ENCODE data around the gene TBC1D16.
A peak's percentile ranks its signal among the peaks of the same experiment; 100 is the strongest.
"Not testable (repeated sequence)": the region's sequence is repeated elsewhere in the genome, so short reads cannot be mapped to it uniquely, and the experiment has no call there.

Gene TBC1D16

DNA sequence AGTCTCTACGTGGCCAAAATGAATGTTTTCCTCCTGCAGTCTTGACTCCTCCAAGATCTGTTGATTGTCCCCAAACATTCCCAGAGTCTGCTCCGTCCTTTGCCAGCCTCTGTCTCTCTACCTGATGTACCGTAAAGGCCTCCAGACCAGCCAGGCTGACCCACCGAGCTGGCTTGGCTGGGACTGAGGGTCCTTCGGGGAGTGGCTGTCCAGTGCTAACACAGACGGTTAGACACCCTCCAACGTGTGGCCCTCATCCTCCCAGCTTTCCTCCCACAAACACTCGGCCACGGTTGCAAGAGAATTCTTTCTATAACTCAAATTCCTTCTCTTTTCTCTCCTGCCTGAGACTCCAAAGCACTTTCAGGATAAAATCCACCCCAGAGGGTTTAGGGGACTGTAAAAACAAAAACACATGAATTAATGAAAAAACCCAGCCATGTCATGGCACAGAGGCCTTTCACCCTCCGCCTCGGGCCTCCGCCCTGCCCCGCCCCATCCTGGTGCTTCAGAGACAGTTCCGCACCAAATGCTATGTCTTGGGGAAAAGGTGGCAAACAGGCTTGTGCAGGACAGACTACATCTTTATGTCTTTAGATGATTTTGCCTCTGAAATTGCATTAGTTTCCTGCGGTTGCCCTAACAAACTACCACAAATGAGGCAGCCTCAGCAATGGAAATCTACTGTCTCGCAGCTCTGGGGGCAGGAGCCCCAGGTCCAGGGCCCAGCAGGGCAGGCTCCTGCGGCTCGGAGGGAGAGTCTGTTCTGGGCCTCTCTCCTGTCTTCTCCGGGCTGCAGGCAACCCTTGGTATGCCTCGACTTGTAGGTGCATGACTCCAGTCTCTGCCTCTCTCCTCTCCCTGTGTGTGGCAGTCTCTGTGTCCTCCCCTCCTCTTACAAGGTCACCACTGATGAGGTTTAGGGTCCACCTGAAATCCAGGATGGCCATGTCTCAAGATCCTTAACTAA, 124.0 kb downstream of the TBC1D16 start:
- no peak for DNase-seq

DNA sequence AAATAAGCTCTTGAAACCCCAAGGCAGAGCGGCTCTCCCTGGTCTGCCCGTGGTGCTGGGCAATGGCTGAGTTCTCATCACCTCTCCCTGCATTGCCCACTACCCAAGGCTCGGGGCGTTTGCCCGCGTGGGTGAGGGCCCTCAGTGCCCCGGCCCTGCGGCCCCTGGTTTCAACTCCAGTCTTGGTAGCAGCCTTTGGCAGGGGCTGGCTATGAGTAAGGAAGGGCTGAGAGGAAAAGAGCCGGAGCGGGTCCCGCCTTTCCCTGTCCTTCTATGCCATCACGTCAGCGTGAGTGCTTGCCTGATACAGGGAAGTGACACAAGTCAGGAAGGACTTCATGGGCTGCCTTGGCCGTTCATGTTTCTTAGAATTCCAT, 124.7 kb downstream of the TBC1D16 start:
- DNase-seq, result no peak

DNA sequence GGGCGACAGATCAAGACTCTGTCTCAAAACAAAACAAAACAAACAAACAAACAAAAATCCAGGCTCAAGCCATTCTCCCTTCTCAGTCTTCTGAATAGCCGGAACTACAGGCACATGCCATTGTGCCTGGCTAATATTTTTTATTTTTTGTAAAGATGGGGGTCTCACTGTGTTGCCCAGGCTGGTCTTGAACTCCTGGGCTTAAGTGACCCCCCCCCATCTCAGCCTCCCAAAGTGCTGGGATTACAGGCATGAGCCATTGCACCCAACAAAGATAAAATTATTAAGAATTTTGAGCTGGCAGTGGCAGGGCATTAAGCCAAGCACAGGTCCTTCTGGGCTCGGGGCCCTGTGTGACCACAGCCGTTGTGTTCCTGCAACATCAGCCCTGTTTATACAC, 126.6 kb downstream of the TBC1D16 start:
- no peak for DNase-seq

DNA sequence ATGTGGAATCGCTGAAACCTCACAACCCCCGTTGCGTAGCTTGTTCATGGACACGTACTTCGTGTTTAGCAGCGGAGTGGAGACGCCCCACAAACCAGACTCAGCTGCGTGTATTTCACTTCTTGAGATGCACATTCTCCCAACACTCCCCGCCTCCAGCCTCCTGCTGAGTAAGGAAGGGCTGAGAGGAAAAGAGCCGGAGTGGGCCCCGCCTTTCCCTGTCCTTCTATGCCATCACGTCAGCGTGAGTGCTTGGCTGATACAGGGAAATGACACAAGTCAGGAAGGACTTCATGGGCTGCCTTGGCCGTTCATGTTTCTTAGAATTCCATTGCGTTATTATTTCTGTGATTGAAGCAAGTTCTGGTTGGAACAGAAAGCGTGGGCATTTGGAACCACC, 127.8 kb downstream of the TBC1D16 start:
- DNase-seq, result no peak

DNA sequence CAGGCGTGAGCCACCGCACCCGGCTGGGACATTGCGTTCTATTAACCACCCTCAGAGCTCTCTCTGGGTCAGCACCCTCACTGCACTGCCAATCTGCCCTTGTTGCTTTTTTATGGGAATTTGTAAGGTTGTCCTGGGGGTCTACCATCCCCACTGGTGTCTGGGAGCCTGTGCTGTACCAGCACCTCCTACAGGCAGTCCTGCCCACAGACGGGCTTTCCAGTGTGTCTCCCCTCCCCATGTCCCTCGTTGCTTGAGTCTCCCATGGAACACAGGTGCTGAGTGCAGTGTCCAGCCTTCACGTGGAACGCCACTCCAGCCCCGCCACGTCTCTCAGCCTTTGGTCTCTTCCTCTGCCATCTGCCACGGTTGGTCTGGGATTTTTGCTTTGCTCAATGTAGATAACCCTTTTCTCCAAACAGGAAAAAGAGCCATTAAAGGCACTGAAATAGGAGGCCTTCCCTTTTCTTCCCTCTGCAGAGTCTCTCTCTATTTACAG, 128.4 kb downstream of the TBC1D16 start:
- DNase-seq, result no peak

DNA sequence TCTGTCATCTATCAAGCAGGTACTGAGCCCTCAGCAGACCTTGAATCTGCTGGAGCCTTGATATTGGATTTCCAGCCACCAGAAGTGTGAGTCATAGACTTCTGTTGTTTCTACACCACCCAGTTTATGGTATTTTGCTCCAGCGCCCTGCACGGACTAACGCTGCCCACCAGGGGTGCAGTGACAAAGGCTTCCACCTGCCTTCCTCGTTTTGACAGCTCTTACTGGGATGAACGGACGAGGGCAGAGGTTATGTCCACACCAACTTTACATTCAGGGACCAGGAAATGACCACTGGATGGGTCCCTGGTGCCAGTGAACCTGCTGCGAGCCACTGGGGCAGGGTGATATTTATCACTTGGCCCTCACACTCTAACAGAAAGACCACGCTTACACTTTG, 129.8 kb downstream of the TBC1D16 start:
- DNase-seq, result no peak

DNA sequence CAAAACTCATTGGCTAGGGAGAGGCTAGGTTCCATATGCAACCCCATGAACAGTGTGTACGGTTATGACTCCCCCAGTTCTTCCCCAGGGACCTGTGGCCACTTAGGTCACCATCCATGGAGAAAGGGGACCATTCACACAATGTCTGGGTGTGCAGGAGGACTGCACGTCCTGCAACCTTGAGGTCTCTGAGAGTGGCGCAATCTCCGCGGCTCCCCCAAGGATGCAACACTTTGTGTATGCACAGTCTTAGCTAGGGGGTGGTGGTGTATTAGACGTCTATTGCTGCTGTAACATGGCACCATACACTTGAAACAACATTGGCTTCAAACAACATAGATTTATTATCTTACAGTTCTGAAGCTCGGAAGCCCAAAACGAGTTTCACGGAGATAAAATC, 130.8 kb downstream of the TBC1D16 start:
- DNase-seq, result no peak

DNA sequence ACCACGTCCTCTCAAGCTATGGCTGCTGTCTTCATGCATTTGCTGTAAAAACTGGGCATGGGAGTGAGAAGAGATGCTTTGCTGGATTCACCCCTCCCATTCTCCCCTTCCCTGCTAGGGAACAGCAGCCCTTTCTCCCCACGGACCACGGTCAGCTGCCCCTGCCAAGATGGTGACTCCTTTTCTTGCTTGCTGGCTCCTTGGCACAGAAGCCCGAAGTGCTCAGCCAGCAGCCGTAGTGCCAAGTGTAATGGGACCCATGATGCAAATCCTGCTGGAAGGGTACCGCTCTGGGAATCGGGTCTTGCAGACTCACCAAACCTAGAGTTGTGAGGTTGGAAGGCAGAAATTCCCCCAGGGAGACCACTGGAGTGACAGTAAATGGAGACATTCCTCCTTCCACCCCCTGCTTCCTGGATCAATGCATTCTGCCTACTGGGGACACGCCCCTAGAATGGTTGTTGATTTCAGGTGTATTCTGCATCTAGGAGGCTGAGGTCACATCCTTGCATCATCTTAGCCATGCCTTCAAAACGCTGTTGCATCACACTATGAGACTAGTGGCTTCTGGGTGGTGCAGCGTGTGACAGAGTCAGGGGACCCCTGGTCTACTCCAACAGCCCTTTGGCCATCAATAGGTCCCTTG, 133.4 kb downstream of the TBC1D16 start:
- no peak for DNase-seq

DNA sequence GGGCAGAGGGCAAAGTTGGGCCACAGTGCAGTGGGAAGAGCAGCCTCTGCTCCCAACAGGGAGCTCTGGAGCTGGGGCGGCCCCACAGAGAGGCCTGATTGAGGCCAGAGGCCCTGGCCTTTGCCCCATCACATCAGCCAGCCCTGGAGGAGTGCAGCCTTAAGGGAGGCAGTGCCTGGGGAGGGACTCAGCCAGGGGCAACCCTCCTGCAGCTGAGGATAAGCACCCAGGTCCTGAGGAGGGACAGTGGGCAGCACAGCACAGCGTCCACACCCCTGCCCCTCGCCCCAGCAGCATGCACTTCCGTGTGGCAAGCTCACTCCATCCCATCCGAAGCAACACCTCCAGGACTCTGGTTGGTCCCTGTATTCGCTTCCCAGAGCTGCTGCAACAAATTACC, 134.5 kb downstream of the TBC1D16 start:
- no peak for DNase-seq

DNA sequence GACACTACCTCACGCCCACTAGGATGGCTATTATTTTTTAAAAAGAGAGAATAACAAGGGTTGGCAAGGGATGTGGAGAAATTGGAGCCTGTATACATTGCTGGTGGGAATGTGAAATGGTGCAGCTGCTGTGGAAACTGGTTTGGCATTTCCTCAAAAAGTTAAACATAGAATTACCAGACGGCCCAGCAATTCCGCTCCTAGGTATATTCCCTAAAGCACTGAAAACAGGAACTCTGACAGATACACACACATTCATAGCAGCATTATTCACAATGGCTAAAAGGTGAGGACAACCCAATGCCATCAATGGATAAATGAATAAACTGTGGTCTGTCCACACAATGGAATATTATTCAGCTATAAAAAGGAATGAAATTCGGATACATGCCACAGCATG, 136.1 kb downstream of the TBC1D16 start:
- DNase-seq, result no peak

DNA sequence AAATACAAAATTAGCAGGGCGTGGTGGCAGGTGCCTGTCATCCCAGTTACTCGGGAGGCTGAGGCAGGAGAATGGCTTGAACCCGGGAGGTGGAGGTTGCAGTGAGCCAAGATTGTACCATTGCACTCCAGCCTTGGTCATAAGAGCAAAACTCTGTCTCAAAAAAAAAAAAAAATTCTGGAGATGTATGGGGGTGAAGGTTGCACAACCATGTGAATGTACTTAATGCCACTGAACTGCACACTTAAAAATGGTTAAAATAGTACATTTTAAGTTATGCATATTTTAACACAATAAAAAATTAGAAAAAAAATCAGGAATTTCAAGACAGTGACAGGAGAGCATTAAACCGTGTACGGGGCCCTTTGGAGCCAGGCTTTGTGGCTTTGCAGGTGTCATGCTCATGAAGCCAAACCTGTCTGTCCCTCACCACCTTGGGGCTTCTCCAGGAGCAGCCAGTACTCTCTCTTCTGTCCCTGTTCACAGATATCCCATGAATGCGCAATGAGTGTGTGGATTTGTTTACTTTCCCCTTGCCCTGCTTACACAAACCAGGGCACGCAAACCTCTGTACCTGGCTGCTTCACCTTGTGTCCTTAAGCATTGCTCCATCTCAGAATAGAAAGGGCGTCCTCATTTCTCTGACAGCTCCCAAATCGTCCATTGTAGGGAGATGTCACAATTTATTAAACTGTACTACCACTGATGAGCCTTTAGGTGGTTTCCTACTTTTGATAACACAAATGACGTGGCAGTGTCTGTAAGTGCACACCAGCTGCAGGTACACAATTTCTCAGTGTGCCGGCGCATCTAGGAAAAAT, 138.2 kb downstream of the TBC1D16 start:
- DNase-seq, result no peak

DNA sequence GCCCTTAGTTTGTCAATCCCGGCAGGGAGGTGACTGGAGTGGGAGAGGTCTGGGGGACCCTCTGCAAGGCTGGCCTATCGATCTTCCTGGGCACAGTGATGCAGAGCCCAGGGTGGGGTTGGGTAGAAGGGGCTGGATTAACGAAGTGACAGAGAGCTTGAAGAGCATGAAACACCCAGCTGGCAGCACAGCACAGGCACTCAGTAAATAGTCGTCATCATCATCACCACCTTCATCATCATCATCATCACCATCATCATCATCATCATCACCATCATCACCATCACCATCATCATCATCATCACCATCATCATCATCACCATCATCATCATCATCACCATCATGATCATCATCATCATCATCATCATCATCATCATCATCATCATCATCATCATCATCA, 142.2 kb downstream of the TBC1D16 start:
- not testable (repeated sequence) for DNase-seq

DNA sequence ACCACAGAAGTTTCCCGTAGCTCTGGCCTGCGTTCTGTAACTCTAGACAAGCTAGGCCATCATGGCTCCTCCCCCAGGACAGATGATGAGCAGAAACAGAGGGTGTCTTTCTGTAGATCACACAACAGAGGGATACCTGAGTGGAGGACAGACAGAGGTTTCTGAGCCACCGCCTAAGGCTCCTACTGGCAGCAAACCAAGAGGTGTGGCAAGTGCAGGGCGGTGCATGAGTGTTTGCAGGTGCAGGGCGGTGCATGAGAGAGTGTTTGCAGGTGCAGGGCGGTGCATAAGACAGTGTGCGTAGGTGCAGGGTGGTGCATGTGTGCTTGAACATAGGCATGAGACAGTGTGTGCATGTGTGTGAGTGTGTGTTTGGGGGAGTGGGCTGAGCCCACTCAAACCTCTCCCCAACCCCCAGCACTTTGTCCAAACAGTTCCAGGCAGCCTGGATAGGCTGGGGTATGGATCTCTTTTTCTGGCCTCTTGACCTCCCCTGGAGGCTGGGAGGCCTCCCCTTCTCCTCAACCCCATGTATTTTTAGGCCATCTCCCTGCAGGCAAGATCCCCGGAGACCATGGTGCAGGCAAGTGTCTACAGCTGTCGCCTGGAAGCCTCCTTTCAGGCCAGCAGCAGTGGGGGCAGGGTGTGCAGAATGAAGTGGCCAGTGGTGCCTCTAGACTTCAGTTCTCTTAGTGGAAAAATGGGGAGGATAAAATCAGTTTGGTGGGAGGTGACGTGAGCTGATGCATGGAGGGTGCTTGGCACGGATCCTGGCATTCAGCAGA, 143.0 kb downstream of the TBC1D16 start:
- peak; percentile 78 for DNase-seq

DNA sequence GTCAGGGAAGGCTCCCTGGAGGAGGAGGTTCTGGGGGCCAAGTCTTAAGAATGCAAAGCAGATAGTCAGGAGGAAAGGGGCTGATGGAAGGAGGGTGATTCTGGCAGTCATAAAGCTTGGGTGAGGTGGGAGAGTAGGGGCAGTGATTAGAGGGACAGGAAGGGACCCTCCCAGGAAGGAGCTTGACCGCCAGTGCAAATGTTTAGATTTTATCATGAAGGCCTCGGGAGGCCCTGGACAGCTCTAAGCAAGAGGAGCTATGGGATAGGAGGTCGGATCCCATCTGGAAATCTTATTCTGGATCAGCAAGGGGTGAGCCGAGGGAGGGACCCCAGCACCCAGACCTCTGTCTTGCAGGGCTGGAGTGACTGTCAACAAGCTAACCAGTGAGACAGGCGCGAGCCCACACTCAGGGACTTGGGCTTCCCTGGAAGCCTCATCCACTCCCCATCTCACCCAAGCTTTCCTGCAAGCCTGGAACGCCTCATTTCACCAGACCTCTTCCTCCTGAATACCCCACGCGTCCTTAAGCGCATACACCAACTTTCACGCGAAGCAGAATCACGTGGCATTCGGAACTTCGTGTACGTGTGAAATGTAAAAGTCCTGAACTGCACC, 144.4 kb downstream of the TBC1D16 start:
- DNase-seq, result no peak

DNA sequence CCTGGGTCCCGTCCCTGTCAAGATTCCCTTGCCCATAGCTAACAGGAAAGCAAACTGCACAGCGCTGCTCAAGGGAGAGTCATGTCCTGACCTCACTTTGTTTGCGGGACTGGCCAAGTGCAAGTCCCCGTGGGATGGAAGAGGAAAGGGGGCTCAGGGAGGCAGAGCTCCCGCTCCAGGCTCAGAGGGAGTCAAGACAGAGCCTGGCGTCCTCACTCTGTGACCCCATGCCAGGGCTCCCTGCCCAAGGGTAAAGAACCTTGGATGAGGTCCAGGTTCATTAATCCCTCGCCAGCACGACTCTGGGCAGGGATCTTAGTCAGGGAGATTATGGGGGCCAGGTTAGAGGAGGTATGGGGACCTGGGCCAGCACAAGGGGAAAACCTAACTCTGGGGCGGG, 145.0 kb downstream of the TBC1D16 start:
- no peak for DNase-seq

DNA sequence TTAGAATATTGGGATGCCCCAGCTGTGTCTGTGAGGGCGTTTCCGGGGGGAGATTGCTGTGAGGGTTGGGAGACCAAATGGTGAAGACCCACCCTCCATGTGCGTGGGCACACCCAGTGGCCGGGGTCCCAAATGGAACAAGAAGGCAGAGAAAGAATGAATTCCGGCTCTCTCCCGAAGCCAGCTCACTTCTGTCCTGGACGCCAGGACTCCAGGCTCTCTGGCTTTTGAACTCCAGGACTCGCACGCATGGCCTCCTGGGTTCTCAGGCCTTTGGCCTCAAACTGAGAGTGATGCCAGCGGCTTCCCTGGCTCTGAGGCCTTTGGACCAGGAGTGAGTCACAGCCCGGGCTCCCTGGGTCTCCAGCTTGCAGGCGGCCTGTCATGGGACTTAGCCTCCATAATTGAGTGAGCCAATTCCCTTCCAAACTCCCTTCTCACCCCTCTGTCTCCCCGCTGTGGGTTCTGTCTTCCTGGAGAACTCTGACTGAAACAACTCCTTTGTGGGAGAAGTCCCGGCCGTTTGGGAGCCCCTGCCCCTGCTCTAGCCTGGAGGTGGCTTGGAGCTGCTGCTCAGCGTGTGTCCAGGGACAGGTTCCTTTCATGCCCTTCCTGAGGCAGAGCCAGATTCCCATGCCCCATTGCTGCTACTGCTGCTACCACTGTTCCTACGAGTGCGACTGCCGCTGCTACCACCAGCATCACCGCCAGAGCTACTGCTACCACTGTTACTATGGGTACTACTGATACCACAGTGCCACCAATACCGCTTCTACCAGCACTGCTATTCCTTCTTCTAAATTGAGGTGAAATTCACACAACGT, 146.6 kb downstream of the TBC1D16 start:
- DNase-seq, result no peak

DNA sequence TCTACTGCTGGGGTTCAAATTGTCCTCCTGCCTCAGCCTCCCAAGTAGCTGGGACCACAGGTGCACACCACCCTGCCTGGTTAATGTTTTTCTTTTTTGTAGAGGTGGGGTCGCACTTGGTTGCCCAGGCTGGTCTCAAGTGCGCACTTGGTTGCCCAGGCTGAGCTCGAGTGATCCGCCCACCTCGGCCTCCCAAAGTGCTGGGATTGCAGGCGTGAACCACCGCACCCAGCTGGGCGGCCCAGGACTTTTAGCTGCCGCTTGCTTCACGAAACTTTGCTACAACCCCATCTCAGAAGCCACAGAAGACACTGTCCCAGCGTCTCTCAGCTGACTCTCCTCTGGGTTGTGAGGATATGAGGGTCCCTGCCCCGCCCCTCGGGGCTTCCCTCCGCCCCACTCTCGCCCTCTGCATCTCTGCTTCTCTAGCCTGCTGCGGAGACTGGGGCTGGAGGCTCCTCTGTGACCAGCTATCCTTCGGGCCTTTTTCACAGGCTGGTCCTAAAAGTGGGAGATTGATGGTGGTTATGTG, 147.6 kb downstream of the TBC1D16 start:
- DNase-seq, result no peak

DNA sequence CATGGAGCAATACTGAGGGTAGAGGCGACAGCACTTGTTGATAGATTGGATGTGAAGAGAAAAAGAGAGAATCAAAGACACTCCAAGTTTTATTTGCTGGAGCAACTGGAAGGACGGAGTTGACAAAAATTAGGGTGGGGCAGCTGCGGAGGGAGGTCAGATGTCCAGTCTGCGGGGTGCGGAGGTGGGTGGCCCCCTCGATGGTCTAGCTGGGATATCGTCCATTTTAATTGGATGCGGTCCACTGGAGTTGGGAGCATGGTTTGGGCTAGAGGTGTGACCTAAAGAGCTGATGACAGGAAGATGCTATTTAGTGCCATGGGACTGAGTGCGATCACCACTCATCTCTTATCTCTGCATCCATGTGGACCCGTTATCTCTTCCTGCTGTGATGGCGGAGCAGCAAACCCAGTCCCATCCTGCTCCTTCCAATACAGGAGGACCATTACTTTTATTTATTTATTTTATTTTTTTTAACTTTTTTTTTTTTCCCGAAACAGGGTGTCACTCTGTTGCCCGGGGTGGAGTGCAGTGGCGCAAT, 148.2 kb downstream of the TBC1D16 start:
- no peak for DNase-seq

DNA sequence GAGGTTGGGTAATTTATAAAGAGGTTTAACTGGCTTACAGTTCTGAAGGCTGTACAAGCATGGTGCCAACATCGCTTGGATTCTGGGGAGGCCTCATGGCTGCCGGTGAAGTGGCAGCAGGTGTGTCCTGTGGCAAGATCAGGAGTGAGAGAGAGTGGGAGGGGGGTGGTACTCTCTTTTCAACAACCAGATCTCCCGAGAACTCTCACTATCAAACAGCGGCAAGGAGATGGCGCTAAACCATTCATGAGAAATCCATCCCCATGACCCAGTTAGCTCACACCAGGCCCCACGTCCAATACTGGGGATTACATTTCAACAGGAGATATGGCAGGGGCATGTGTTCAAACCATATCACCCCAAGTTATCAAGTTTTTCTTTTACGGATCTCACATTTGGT, 152.5 kb downstream of the TBC1D16 start:
- DNase-seq, result no peak

Data from NCI-H1105 (cell line).